Measurements from ENCODE around the gene PPP1R18. TPM values are rescaled to one million over a fixed set of nuclear protein-coding genes. Genes with fewer than 3 reads are reported as not detected.
A peak's percentile ranks its signal among the peaks of the same experiment; 100 is the strongest.

The PPP1R18 gene
- total and polyA plus RNA-seq, 7 experiments from 2014 or later = 60.9 to 262 (median 92.8) TPM

DNA sequence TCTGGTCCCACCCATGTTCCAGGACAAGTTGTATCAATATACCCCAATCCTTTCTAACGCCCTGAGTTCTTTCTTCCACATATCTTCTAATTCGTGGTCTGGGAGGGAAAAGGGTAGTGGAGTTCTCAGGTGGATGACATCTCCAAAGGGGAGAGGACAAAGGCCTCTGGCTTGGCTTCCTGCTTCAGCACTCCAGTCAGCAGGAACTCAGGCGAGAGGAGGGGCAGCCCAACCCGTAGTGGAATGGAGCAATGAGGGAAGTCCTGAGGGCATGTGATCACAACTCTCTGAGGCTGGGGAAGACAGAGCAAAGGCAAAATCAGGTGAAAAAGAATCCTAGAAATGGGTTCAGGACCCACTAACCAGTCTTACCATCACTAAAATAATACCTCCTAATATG is 13.9 kb upstream of the PPP1R18 start:
- Histone ChIP-seq H3K4me3 (ENCODE audit: low read length) (no peak overlapping the region), H3K4me1 (ENCODE audit: control insufficient read depth in 2 of 2, insufficient read depth in 2 of 2, low read length in 2 of 2) (no peaks in the 10 kb centered on the region), H3K27me3 (ENCODE audit: control insufficient read depth in 2 of 2, insufficient read depth in 2 of 2, low read length in 2 of 2) (no peaks in the 10 kb centered on the region), H3K27ac (ENCODE audit: low read depth, low read length) (no peak overlapping the region), H3K36me3 (ENCODE audit: control insufficient read depth in 2 of 3, insufficient read depth in 3 of 3, low read length in 3 of 3) (peaks cover 0 to 30% (median 12%) of the 10 kb centered on the region in 3 experiments), H3K9me3 (ENCODE audit: control insufficient read depth in 2 of 3, low read length in 3 of 3) (no peaks in the 10 kb centered on the region)
- Mint-ChIP-seq H3K4me1 (peaks cover 0 to 11% (median 0%) of the 10 kb centered on the region in 7 donors), H3K27me3 (no peaks in the 10 kb centered on the region), H3K4me3 (no peak overlapping the region), H3K36me3 (peaks cover 9 to 40% (median 20%) of the 10 kb centered on the region in 5 donors), H3K9me3 (no peaks in the 10 kb centered on the region), H3K27ac (no peak overlapping the region)
- POLR2A ChIA-PET = interaction anchor here (1.2 to 1.4 kb wide), 2 partner anchors 16 to 22 kb away, joined by 3 read pairs; no protein-coding TSS in a partner anchor
- DNase-seq (no peak), ATAC-seq (no peak)
- intact Hi-C loops (cut with micrococcal nuclease) = no loop called here
- CTCF ChIA-PET = no interaction called here

DNA sequence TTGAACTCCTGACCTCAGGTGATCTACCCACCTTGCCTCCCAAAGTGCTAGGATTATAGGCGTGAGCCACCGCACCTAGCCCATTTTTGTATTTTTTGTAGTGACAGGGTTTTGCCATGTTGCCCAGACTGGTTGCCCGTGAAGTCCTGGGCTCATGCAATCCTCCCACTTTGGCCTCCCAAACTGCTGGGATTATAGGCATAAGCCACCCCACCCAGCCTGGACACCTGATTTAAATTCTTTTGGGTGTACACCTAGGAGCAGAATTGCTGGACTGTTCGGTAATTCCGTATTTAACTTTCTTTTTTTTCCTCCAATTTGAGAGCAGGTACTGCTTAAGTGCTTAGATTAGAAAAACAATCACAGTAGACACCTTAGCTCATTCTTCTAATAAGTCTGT is 10.0 kb upstream of the PPP1R18 start:
- POLR2A ChIA-PET = interaction anchor here (0.6 to 2.4 kb wide), 3 partner anchors 9 to 92 kb away, joined by 3 to 9 read pairs (median 3); no protein-coding TSS in a partner anchor

DNA sequence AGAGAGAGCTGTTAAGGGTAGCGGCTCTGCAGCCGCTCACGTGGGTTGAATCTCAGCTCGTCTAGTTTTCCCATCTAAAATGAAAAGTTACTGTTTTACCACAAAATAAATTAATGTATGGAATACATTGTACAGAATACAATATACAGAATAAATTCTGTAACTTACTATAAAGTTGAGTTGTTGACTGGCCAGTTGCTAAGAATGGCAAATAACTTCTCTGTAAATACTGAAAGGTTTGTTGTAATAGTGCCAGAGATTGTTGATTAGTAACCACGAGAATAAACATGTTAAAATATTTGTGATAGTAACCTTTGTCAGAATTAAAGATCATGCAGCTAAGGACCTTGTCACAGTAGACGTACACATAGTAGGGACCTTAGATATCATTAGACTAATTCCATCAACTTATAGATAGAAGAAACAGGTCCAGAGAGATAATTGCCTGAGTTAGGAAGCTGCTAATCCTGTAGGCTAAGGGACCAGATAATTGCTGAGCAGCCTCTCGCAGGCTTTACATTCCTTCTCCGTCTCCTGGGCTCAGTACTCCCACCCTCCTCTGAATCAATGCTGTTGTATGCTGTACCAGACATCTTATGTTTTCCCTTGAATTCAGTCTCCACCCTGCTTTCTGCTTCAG is 4.9 kb upstream of the PPP1R18 start:
- Histone ChIP-seq H3K36me3 (ENCODE audit: control insufficient read depth in 2 of 3, insufficient read depth in 3 of 3, low read length in 3 of 3) (peaks cover 0 to 6% (median 0%) of the 10 kb centered on the region in 3 experiments), H3K4me1 (ENCODE audit: control insufficient read depth in 2 of 2, insufficient read depth in 2 of 2, low read length in 2 of 2) (peaks cover 21 to 31% of the 10 kb centered on the region in 2 donors), H3K27ac (ENCODE audit: low read depth, low read length) (peak overlapping the region; percentile 73), H3K4me3 (ENCODE audit: low read length) (peak overlapping the region; percentile 64), H3K27me3 (ENCODE audit: control insufficient read depth in 2 of 2, insufficient read depth in 2 of 2, low read length in 2 of 2) (no peaks in the 10 kb centered on the region), H3K9me3 (ENCODE audit: control insufficient read depth in 2 of 3, low read length in 3 of 3) (no peaks in the 10 kb centered on the region)
- Mint-ChIP-seq H3K4me3 (peak overlapping the region; percentile 86 to 100 (median 90)), H3K27ac (peak overlapping the region; percentile 18 to 99 (median 81)), H3K36me3 (peaks cover 0 to 11% (median 0%) of the 10 kb centered on the region in 5 donors), H3K27me3 (no peaks in the 10 kb centered on the region), H3K4me1 (peaks cover 39 to 48% (median 44%) of the 10 kb centered on the region in 7 donors), H3K9me3 (no peaks in the 10 kb centered on the region)
- intact Hi-C loops (cut with micrococcal nuclease) = loop anchor here in 1 of 2 donors (1.0 kb wide), 1 partner anchor 9 kb away; no protein-coding TSS in a partner anchor
- DNase-seq (no peak), ATAC-seq (no peak)
- ChIA-PET POLR2A (interaction anchor here (0.6 to 5.3 kb wide), 6 partner anchors 10 to 76 kb away, joined by 3 to 38 read pairs (median 4); partner anchors contain the start of genes MDC1, MRPS18B and PPP1R10), CTCF (interaction anchor here (0.9 to 2.9 kb wide), 6 partner anchors 13 to 150 kb away, joined by 3 to 12 read pairs (median 4); partner anchors contain the start of genes DHX16, MDC1 and TUBB)

More for the DNA sequence above, 10.0 kb upstream of the PPP1R18 start:
- H3K9me3 ChIP-seq (ENCODE audit: control insufficient read depth in 2 of 3, low read length in 3 of 3) = no peaks in the 10 kb centered on the region
- Mint-ChIP-seq H3K9me3 (no peaks in the 10 kb centered on the region), H3K27me3 (no peaks in the 10 kb centered on the region), H3K36me3 (peaks cover 0 to 11% (median 2%) of the 10 kb centered on the region in 5 donors), H3K27ac (no peak overlapping the region), H3K4me1 (peaks cover 2 to 8% (median 7%) of the 10 kb centered on the region in 7 donors), H3K4me3 (no peak overlapping the region)
- peaks cover 2% of the 10 kb centered on the region in 2 donors for H3K4me1 ChIP-seq (ENCODE audit: control insufficient read depth in 2 of 2, insufficient read depth in 2 of 2, low read length in 2 of 2)
- intact Hi-C loops (cut with micrococcal nuclease) = no loop called here
- peaks cover 0 to 7% (median 3%) of the 10 kb centered on the region in 3 experiments for H3K36me3 ChIP-seq (ENCODE audit: control insufficient read depth in 2 of 3, insufficient read depth in 3 of 3, low read length in 3 of 3)
- H3K27me3 ChIP-seq (ENCODE audit: control insufficient read depth in 2 of 2, insufficient read depth in 2 of 2, low read length in 2 of 2) = no peaks in the 10 kb centered on the region
- no peak overlapping the region for H3K27ac ChIP-seq (ENCODE audit: low read depth, low read length)
- ATAC-seq (no peak), DNase-seq (no peak)
- H3K4me3 ChIP-seq (ENCODE audit: low read length) = no peak overlapping the region
- CTCF ChIA-PET = interaction anchor here (0.7 kb wide), 1 partner anchor 19 kb away, joined by 3 read pairs; no protein-coding TSS in a partner anchor

GRCh38 chr6:30690403-30691207 is 4.2 kb upstream of the PPP1R18 start, which contains the start of gene NRM:
Gene NRM, minus strand, starts transcription at chr6:30690984. Its CDS starts 10 bp downstream, at chr6:30690974.
- H3K4me3 Mint-ChIP-seq = peak within 1 kb of the TSS; percentile 86 to 100 (median 90)
- H3K27me3 ChIP-seq (ENCODE audit: control insufficient read depth in 2 of 2, insufficient read depth in 2 of 2, low read length in 2 of 2) = no peaks in the 10 kb centered on the region
- H3K27me3 Mint-ChIP-seq = no peaks in the 10 kb centered on the region
- H3K27ac ChIP-seq (ENCODE audit: low read depth, low read length) = peak within 1 kb of the TSS; percentile 95
- peaks cover 21 to 31% of the 10 kb centered on the region in 2 donors for H3K4me1 ChIP-seq (ENCODE audit: control insufficient read depth in 2 of 2, insufficient read depth in 2 of 2, low read length in 2 of 2)
- H3K9me3 Mint-ChIP-seq = no peaks in the 10 kb centered on the region
- DNase-seq (peak in 8 of 9 donors; percentile 46 to 86 (median 50)), ATAC-seq (peak; percentile 47)
- H3K4me1 Mint-ChIP-seq = peaks cover 40 to 48% (median 47%) of the 10 kb centered on the region in 7 donors
- H3K9me3 ChIP-seq (ENCODE audit: control insufficient read depth in 2 of 3, low read length in 3 of 3) = no peaks in the 10 kb centered on the region
- ChIA-PET POLR2A (interaction anchor here (0.6 to 5.3 kb wide), 7 partner anchors 9 to 76 kb away, joined by 3 to 38 read pairs (median 5); partner anchors contain the start of genes MDC1, MRPS18B and PPP1R10), CTCF (interaction anchor here (0.9 to 2.9 kb wide), 5 partner anchors 12 to 31 kb away, joined by 3 to 12 read pairs (median 5); partner anchors contain the start of genes DHX16, MDC1 and TUBB)
- H3K27ac Mint-ChIP-seq = peak within 1 kb of the TSS; percentile 74 to 99 (median 87)
- H3K4me3 ChIP-seq (ENCODE audit: low read length) = peak within 1 kb of the TSS; percentile 64
- peaks cover 0 to 18% (median 0%) of the 10 kb centered on the region in 5 donors for H3K36me3 Mint-ChIP-seq
- intact Hi-C loops (cut with micrococcal nuclease) = loop anchor here (1.0 kb wide), 2 partner anchors 8 to 27 kb away; partner anchors contain the start of gene MDC1 (in 1 of the 2)
- peaks cover 0 to 13% (median 0%) of the 10 kb centered on the region in 3 experiments for H3K36me3 ChIP-seq (ENCODE audit: control insufficient read depth in 2 of 3, insufficient read depth in 3 of 3, low read length in 3 of 3)

DNA sequence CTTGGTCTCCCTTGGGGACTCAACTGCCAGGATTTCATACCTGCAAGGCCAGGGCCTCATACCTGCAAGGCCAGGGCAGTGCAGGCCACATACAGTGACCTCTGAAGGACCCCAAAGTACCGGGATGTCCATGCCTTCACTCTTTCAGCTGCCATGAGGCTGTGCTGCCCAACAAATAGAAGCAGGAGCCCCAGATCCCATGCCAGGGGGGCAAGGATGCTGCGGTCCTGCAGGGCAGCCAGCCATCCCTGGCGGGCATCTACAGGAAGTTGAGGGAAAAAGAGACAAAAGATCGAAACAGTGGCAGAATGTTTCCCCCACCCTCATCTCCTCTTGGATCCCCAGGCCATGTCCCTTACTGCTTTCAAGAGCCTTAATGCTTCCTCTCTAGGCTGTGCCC is 3.5 kb upstream of the PPP1R18 start:
- Histone ChIP-seq H3K27ac (ENCODE audit: low read depth, low read length) (peak overlapping the region; percentile 95), H3K4me1 (ENCODE audit: control insufficient read depth in 2 of 2, insufficient read depth in 2 of 2, low read length in 2 of 2) (peaks cover 21 to 31% of the 10 kb centered on the region in 2 donors), H3K27me3 (ENCODE audit: control insufficient read depth in 2 of 2, insufficient read depth in 2 of 2, low read length in 2 of 2) (no peaks in the 10 kb centered on the region), H3K9me3 (ENCODE audit: control insufficient read depth in 2 of 3, low read length in 3 of 3) (no peaks in the 10 kb centered on the region), H3K36me3 (ENCODE audit: control insufficient read depth in 2 of 3, insufficient read depth in 3 of 3, low read length in 3 of 3) (peaks cover 0 to 18% (median 0%) of the 10 kb centered on the region in 3 experiments), H3K4me3 (ENCODE audit: low read length) (peak overlapping the region; percentile 64)
- Mint-ChIP-seq H3K27ac (peak overlapping the region; percentile 74 to 99 (median 87)), H3K4me1 (peaks cover 45 to 50% (median 48%) of the 10 kb centered on the region in 7 donors), H3K27me3 (no peaks in the 10 kb centered on the region), H3K36me3 (peaks cover 5 to 23% (median 6%) of the 10 kb centered on the region in 5 donors), H3K9me3 (no peaks in the 10 kb centered on the region), H3K4me3 (peak overlapping the region; percentile 71 to 100 (median 90))
- ChIA-PET POLR2A (interaction anchor here (0.7 to 5.3 kb wide), 5 partner anchors 9 to 75 kb away, joined by 3 to 38 read pairs (median 5); partner anchors contain the start of gene MDC1), CTCF (interaction anchor here (1.4 to 2.9 kb wide), 3 partner anchors 11 to 32 kb away, joined by 5 to 12 read pairs (median 8); partner anchors contain the start of gene DHX16)
- intact Hi-C loops (cut with micrococcal nuclease) = loop anchor here in 1 of 2 donors (1.0 kb wide), 1 partner anchor 27 kb away; the partner anchor contains the start of gene MDC1
- DNase-seq = no peak
- ATAC-seq = no peak
